ENCODE data around the gene CD40LG.

GRCh38 chrX:136666088-136666487 is 18.1 kb downstream of the CD40LG start:
- TF ChIP-seq EZH2 (IDR thresholded peaks at IDR 0.05; ENCODE audit: low read length) (no peak), CTCF (optimal IDR thresholded peaks at IDR 0.05 in 1 of 3, IDR thresholded peaks at IDR 0.05 in 1 of 3, conservative IDR thresholded peaks at IDR 0.05 in 1 of 3; ENCODE audit: extremely low read depth in 1 of 3, insufficient read depth in 2 of 3, low read length in 3 of 3) (no peak)

Data from keratinocyte (primary cell).